ENCODE results near the gene ARHGAP26. TPM values are rescaled to one million over a fixed set of nuclear protein-coding genes. Genes with fewer than 3 reads are reported as not detected.

Gene ARHGAP26
- total and polyA plus RNA-seq, 2 of the 4 experiments (the other 2 are of a cell fraction), result 0.54 to 0.56 TPM

- in situ Hi-C loops (cut with MboI; ENCODE audit: low sequenced_read_pairs) (no loop called here), intact Hi-C loops (cut with micrococcal nuclease) (no loop called here)
- no peak overlapping the region for H2BK120ac ChIP-seq (ENCODE audit: low read depth, low read length)
These were observed 302.6 kb downstream of the ARHGAP26 start for GRCh38 chr5:143072734-143073133.

More at GRCh38 chr5:143072734-143073133, 302.6 kb downstream of the ARHGAP26 start:
- Histone ChIP-seq H3K4me3 (ENCODE audit: insufficient read depth, low read depth, low read length) (no peak overlapping the region), H2BK20ac (ENCODE audit: low read depth, low read length) (no peak overlapping the region), H3K4me1 (ENCODE audit: control insufficient read depth, insufficient read depth, low read length) (peaks cover 5% of the 10 kb centered on the region), H3K9me3 (ENCODE audit: control insufficient read depth, insufficient read depth, low read length) (no peaks in the 10 kb centered on the region), H3K56ac (ENCODE audit: extremely low read depth, insufficient read depth, low read length) (no peak overlapping the region), H4K8ac (ENCODE audit: low read depth in 2 of 2, low read length in 2 of 2) (no peak overlapping the region), H3K27ac (ENCODE audit: insufficient read depth, low read length) (no peak overlapping the region), H3K27me3 (ENCODE audit: control insufficient read depth, insufficient read depth, low read length) (no peaks in the 10 kb centered on the region), H2AFZ (replicated peaks; ENCODE audit: low read length, poor library complexity) (no peak overlapping the region), H3K4ac (ENCODE audit: low read depth, low read length) (no peak overlapping the region), H3K79me1 (ENCODE audit: low read depth in 1 of 2, low read length in 2 of 2) (no peaks in the 10 kb centered on the region), H4K91ac (ENCODE audit: insufficient read depth, low read depth, low read length) (no peak overlapping the region), H2BK5ac (ENCODE audit: low read depth, low read length, poor library complexity, severe bottlenecking) (no peak overlapping the region), H3K4me2 (ENCODE audit: low read depth, low read length) (no peak overlapping the region), H4K5ac (ENCODE audit: low read depth, low read length) (no peak overlapping the region), H3K23ac (ENCODE audit: low read depth, low read length) (no peak overlapping the region), H3K9me1 (ENCODE audit: insufficient read depth, low read length) (0 out of 2 replicates have a peak, but pooled peaks cover 3% of the 10 kb centered on the region), H2BK15ac (ENCODE audit: low read depth, low read length) (no peak overlapping the region), H3K14ac (replicated peaks; ENCODE audit: low read depth, low read length) (no peak overlapping the region), H2AK5ac (ENCODE audit: low read depth, low read length) (no peak overlapping the region), H2AK9ac (replicated peaks; ENCODE audit: low read depth, low read length, poor library complexity) (no peak overlapping the region), H3K36me3 (ENCODE audit: control insufficient read depth, insufficient read depth, low read length) (no peaks in the 10 kb centered on the region), H3K9ac (ENCODE audit: low read depth, low read length) (no peak overlapping the region), H4K20me1 (ENCODE audit: insufficient read depth, low read length) (no peaks in the 10 kb centered on the region), H3K18ac (ENCODE audit: low read depth, low read length) (no peak overlapping the region)
- ATAC-seq (ENCODE audit: low read depth) (no peak), DNase-seq (no peak)
- dilution Hi-C loops (cut with HindIII; ENCODE audit: low sequenced_read_pairs, unreplicated experiment), result no loop called here
- no TSS peak for BruUV-seq (replicated peaks)
- TF ChIP-seq BHLHE40 (IDR thresholded peaks at IDR 0.05; ENCODE audit: low read depth, low read length), result no peak
- no peak for TF ChIP-seq FOS (IDR thresholded peaks at IDR 0.05; ENCODE audit: low read depth, low read length)
- no peak for TF ChIP-seq MAFK (IDR thresholded peaks at IDR 0.05; ENCODE audit: low read depth, low read length)
- no peak for TF ChIP-seq CTCF (conservative IDR thresholded peaks at IDR 0.05; ENCODE audit: low read depth, low read length)
- TF ChIP-seq POLR2A (IDR thresholded peaks at IDR 0.05; ENCODE audit: low read depth, low read length), result no peak
- TF ChIP-seq SMC3 (IDR thresholded peaks at IDR 0.05; ENCODE audit: low read depth, low read length), result no peak
- TF ChIP-seq NFE2L2 (IDR thresholded peaks at IDR 0.05; ENCODE audit: low read depth, low read length), result no peak
- no peak for TF ChIP-seq CEBPB (IDR thresholded peaks at IDR 0.05; ENCODE audit: low read depth, low read length)
- no peak for TF ChIP-seq MAZ (IDR thresholded peaks at IDR 0.05; ENCODE audit: borderline replicate concordance, low read depth, low read length)
- TF ChIP-seq MXI1 (IDR thresholded peaks at IDR 0.05; ENCODE audit: borderline replicate concordance, low read depth, low read length), result no peak
- no peak for TF ChIP-seq RCOR1 (IDR thresholded peaks at IDR 0.05; ENCODE audit: insufficient replicate concordance, low read length)
- no peak for TF ChIP-seq RFX5 (IDR thresholded peaks at IDR 0.05; ENCODE audit: low read depth, low read length)
- no peak for TF ChIP-seq RAD21 (IDR thresholded peaks at IDR 0.05; ENCODE audit: low read length)
- no peak for TF ChIP-seq CHD1 (IDR thresholded peaks at IDR 0.05; ENCODE audit: low read depth, low read length)
- TF ChIP-seq, protein P1, sequence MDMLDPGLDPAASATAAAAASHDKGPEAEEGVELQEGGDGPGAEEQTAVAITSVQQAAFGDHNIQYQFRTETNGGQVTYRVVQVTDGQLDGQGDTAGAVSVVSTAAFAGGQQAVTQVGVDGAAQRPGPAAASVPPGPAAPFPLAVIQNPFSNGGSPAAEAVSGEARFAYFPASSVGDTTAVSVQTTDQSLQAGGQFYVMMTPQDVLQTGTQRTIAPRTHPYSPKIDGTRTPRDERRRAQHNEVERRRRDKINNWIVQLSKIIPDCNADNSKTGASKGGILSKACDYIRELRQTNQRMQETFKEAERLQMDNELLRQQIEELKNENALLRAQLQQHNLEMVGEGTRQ (IDR thresholded peaks at IDR 0.05; ENCODE audit: low read depth, low read length), result no peak
- TF ChIP-seq, protein P2, sequence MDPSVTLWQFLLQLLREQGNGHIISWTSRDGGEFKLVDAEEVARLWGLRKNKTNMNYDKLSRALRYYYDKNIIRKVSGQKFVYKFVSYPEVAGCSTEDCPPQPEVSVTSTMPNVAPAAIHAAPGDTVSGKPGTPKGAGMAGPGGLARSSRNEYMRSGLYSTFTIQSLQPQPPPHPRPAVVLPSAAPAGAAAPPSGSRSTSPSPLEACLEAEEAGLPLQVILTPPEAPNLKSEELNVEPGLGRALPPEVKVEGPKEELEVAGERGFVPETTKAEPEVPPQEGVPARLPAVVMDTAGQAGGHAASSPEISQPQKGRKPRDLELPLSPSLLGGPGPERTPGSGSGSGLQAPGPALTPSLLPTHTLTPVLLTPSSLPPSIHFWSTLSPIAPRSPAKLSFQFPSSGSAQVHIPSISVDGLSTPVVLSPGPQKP (IDR thresholded peaks at IDR 0.05; ENCODE audit: borderline replicate concordance, low read depth, low read length), result no peak
- ChIA-PET CTCF (no interaction called here), POLR2A (ENCODE audit: unreplicated experiment) (no interaction called here)
